AG04449 (cell line): ENCODE results near the gene C1orf115.

Source experiments
- CTCF ChIA-PET: fragments of 350-600 bp; formaldehyde crosslinking; extraction: SDS; loops from one replicate; lab custom pipeline; 2021; ENCODE audit warnings: antibody characterized with exemption; lab: Yijun Ruan, JAX
- POLR2A ChIA-PET: fragments of 400-600, 350-600 bp; formaldehyde crosslinking; extraction: SDS; loops from one replicate; lab custom pipeline; 2020; ENCODE audit warnings: antibody characterized with exemption, inconsistent platforms; lab: Yijun Ruan, JAX
- DNase-seq: peaks from one replicate; pipeline ENCODE4 v3.0.0-alpha.2; 2010; ENCODE audit warnings: low read depth, low spot score
- H3K4me3 ChIP-seq: 2 replicates; pipeline ENCODE4 v1.5.1; 2011; ENCODE audit warnings: low read depth, mild to moderate bottlenecking, control low read depth, low read length
- CTCF ChIP-seq: IDR thresholded peaks from one replicate; pipeline ENCODE4 v1.5.1; 2011; ENCODE audit warnings: mild to moderate bottlenecking, moderate library complexity, low read length, control low read depth, inconsistent platforms; ENCODE audit not compliant: insufficient read depth; ENCODE audit errors: missing control alignments

Gene C1orf115

GRCh38 chr1:220741349-220741748 lies 51.2 kb downstream of the C1orf115 start:
- no peak for TF ChIP-seq CTCF
- no peak overlapping the region for H3K4me3 ChIP-seq
- no peak for DNase-seq
- ChIA-PET CTCF (interaction anchor here (1.7 to 1.9 kb wide), 2 partner anchors 8 to 35 kb away, joined by 4 to 8 read pairs; no protein-coding TSS in a partner anchor), POLR2A (no interaction called here)

- ChIA-PET CTCF (interaction anchor here (1.7 to 1.9 kb wide), 2 partner anchors 9 to 34 kb away, joined by 4 to 8 read pairs; no protein-coding TSS in a partner anchor), POLR2A (no interaction called here)
Observed at GRCh38 chr1:220741825-220742224, 51.7 kb downstream of the C1orf115 start.

GRCh38 chr1:220742520-220742919 lies 52.4 kb downstream of the C1orf115 start:
- CTCF ChIA-PET = interaction anchor here (1.7 to 1.9 kb wide), 2 partner anchors 9 to 34 kb away, joined by 4 to 8 read pairs; no protein-coding TSS in a partner anchor
- no peak overlapping the region for H3K4me3 ChIP-seq
- no peak for TF ChIP-seq CTCF
- no peak for DNase-seq
- POLR2A ChIA-PET = no interaction called here

More at GRCh38 chr1:220741825-220742224, 51.7 kb downstream of the C1orf115 start:
- no peak overlapping the region for H3K4me3 ChIP-seq
- no peak for TF ChIP-seq CTCF
- no peak for DNase-seq

GRCh38 chr1:220746851-220747250 lies 56.7 kb downstream of the C1orf115 start:
- ChIA-PET POLR2A (no interaction called here), CTCF (interaction anchor here (1.9 to 4.5 kb wide), 2 partner anchors 13 to 30 kb away, joined by 7 to 36 read pairs; no protein-coding TSS in a partner anchor)
- no peak for TF ChIP-seq CTCF
- no peak for DNase-seq
- no peak overlapping the region for H3K4me3 ChIP-seq

- CTCF ChIA-PET = interaction anchor here (1.8 to 4.5 kb wide), 4 partner anchors 13 to 29 kb away, joined by 4 to 36 read pairs (median 8); no protein-coding TSS in a partner anchor
- no peak for TF ChIP-seq CTCF
Observed at GRCh38 chr1:220747437-220748088, 57.4 kb downstream of the C1orf115 start.

More at GRCh38 chr1:220747437-220748088, 57.4 kb downstream of the C1orf115 start:
- POLR2A ChIA-PET = interaction anchor here (0.6 kb wide), 1 partner anchor 73 kb away, joined by 3 read pairs; no protein-coding TSS in a partner anchor
- H3K4me3 ChIP-seq = peak overlapping the region; percentile 72
- no peak for DNase-seq
